Measurements from ENCODE around the gene GAREM1. TPM values are rescaled to one million over a fixed set of nuclear protein-coding genes. Genes with fewer than 3 reads are reported as not detected.

Gene GAREM1
- total and polyA plus RNA-seq, 9 of the 15 experiments (the other 6 are each of a cell fraction or from before 2014, with no cell fraction given) = 0.03 to 0.33 (median 0.07) TPM; not detected in 1

DNA sequence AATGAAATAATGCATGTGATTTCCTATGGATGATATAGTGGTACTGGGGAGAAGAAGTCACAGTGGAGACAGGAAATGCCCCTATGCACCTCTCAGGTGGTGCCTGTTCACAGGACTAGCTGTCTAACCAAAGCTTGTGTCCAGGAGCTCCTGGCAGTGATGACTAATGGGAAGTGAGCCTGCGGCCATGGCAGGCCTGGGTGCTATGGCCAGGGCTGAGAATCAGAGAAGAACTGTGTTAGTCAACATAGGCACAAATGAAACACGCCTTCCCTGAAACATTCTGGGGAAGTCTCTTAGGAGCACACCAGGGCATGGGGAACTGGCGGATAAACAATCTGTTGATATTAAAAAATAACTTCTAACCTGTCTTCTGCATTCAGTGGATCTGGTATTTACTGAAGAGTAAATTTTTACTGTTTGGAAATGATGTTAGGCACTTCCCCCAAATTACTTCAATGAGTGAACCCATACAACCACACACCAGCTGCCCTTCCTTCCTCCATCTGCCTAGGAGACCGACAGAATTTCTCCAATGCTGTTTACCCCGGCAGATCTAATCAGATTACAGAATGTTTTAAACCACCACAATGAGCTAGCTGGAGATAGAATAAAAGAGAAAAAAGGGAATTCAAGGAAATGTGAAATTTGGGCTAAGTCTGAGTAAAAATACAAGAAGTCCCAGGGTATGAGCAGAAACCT lies 213.4 kb downstream of the GAREM1 start:
- ATAC-seq = no peak
- no peak overlapping the region for H3K27ac ChIP-seq (ENCODE audit: extremely low read depth, low read depth, low read length)
- H3K4me3 ChIP-seq = no peak overlapping the region
- POLR2A ChIA-PET = no interaction called here
- H3K27me3 ChIP-seq (ENCODE audit: control insufficient read depth in 2 of 2, insufficient read depth in 2 of 2, low read length in 2 of 2) = no peaks in the 10 kb centered on the region
- H3K79me2 ChIP-seq (ENCODE audit: control insufficient read depth, insufficient read depth, low read length) = no peaks in the 10 kb centered on the region
- H3K4me2 ChIP-seq (ENCODE audit: insufficient read depth, low read length) = no peak overlapping the region
- WGBS (ENCODE audit: insufficient coverage, low coverage, missing lambda C conversion rate) = 0% methylated on average over 5 of the region's 5 CpGs
- no peak overlapping the region for H2AFZ ChIP-seq (ENCODE audit: low read depth, low read length)
- no peaks in the 10 kb centered on the region for H3K4me1 ChIP-seq (replicated peaks in 1 of 2; ENCODE audit: control insufficient read depth in 2 of 2, insufficient read depth in 2 of 2, low read length in 2 of 2)
- CTCF ChIA-PET (ENCODE audit: low intra/inter-chr PET ratio) = no interaction called here
- H3K9me3 ChIP-seq (replicated peaks; ENCODE audit: control insufficient read depth, insufficient read depth, low read depth, low read length) = no peaks in the 10 kb centered on the region
- DNase-seq (ENCODE audit: extremely low read depth in 1 of 4, low spot score in 3 of 4) = no peak
- no peaks in the 10 kb centered on the region for H3K9me1 ChIP-seq (ENCODE audit: control insufficient read depth, insufficient read depth, low read length)
- intact Hi-C loops (cut with micrococcal nuclease) = no loop called here
- no peaks in the 10 kb centered on the region for H3K36me3 ChIP-seq (ENCODE audit: control insufficient read depth, insufficient read depth, low read length)
- no TSS peak for BruUV-seq (replicated peaks)
- in situ Hi-C loops (cut with MboI) = no loop called here
- no peak overlapping the region for H3K9ac ChIP-seq (ENCODE audit: insufficient read depth in 1 of 2, low read depth in 2 of 2, low read length in 2 of 2)
- H4K20me1 ChIP-seq (replicated peaks; ENCODE audit: control insufficient read depth, insufficient read depth, low read length) = no peaks in the 10 kb centered on the region; the same call in 1 of the 2 replicates
- FAIRE-seq = no peak
- no peak for TF ChIP-seq SIRT6 (IDR thresholded peaks at IDR 0.05; ENCODE audit: low read depth, low read length)
- TF ChIP-seq, protein P1, sequence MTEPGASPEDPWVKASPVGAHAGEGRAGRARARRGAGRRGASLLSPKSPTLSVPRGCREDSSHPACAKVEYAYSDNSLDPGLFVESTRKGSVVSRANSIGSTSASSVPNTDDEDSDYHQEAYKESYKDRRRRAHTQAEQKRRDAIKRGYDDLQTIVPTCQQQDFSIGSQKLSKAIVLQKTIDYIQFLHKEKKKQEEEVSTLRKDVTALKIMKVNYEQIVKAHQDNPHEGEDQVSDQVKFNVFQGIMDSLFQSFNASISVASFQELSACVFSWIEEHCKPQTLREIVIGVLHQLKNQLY (CRISPR knock-in tag; conservative IDR thresholded peaks at IDR 0.05) = no peak
- TF ChIP-seq, protein P2, sequence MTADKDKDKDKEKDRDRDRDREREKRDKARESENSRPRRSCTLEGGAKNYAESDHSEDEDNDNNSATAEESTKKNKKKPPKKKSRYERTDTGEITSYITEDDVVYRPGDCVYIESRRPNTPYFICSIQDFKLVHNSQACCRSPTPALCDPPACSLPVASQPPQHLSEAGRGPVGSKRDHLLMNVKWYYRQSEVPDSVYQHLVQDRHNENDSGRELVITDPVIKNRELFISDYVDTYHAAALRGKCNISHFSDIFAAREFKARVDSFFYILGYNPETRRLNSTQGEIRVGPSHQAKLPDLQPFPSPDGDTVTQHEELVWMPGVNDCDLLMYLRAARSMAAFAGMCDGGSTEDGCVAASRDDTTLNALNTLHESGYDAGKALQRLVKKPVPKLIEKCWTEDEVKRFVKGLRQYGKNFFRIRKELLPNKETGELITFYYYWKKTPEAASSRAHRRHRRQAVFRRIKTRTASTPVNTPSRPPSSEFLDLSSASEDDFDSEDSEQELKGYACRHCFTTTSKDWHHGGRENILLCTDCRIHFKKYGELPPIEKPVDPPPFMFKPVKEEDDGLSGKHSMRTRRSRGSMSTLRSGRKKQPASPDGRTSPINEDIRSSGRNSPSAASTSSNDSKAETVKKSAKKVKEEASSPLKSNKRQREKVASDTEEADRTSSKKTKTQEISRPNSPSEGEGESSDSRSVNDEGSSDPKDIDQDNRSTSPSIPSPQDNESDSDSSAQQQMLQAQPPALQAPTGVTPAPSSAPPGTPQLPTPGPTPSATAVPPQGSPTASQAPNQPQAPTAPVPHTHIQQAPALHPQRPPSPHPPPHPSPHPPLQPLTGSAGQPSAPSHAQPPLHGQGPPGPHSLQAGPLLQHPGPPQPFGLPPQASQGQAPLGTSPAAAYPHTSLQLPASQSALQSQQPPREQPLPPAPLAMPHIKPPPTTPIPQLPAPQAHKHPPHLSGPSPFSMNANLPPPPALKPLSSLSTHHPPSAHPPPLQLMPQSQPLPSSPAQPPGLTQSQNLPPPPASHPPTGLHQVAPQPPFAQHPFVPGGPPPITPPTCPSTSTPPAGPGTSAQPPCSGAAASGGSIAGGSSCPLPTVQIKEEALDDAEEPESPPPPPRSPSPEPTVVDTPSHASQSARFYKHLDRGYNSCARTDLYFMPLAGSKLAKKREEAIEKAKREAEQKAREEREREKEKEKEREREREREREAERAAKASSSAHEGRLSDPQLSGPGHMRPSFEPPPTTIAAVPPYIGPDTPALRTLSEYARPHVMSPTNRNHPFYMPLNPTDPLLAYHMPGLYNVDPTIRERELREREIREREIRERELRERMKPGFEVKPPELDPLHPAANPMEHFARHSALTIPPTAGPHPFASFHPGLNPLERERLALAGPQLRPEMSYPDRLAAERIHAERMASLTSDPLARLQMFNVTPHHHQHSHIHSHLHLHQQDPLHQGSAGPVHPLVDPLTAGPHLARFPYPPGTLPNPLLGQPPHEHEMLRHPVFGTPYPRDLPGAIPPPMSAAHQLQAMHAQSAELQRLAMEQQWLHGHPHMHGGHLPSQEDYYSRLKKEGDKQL (CRISPR knock-in tag; IDR thresholded peaks at IDR 0.05; ENCODE audit: borderline replicate concordance) = no peak
- TF ChIP-seq, protein P3, sequence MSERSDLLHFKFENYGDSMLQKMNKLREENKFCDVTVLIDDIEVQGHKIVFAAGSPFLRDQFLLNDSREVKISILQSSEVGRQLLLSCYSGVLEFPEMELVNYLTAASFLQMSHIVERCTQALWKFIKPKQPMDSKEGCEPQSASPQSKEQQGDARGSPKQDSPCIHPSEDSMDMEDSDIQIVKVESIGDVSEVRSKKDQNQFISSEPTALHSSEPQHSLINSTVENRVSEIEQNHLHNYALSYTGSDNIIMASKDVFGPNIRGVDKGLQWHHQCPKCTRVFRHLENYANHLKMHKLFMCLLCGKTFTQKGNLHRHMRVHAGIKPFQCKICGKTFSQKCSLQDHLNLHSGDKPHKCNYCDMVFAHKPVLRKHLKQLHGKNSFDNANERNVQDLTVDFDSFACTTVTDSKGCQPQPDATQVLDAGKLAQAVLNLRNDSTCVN (CRISPR knock-in tag; IDR thresholded peaks at IDR 0.05) = no peak
- no peak for TF ChIP-seq ATF1 (CRISPR knock-in tag; IDR thresholded peaks at IDR 0.05)
- no peak for TF ChIP-seq ATF1 (tag; IDR thresholded peaks at IDR 0.05)
- TF ChIP-seq, protein P4, sequence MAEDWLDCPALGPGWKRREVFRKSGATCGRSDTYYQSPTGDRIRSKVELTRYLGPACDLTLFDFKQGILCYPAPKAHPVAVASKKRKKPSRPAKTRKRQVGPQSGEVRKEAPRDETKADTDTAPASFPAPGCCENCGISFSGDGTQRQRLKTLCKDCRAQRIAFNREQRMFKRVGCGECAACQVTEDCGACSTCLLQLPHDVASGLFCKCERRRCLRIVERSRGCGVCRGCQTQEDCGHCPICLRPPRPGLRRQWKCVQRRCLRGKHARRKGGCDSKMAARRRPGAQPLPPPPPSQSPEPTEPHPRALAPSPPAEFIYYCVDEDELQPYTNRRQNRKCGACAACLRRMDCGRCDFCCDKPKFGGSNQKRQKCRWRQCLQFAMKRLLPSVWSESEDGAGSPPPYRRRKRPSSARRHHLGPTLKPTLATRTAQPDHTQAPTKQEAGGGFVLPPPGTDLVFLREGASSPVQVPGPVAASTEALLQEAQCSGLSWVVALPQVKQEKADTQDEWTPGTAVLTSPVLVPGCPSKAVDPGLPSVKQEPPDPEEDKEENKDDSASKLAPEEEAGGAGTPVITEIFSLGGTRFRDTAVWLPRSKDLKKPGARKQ (CRISPR knock-in tag; IDR thresholded peaks at IDR 0.05) = no peak
- TF ChIP-seq GABPB1 (CRISPR knock-in tag; IDR thresholded peaks at IDR 0.05) = no peak
- no peak for TF ChIP-seq U2AF1 (optimal IDR thresholded peaks at IDR 0.05; ENCODE audit: low read depth, low read length)
- TF ChIP-seq, protein P5, sequence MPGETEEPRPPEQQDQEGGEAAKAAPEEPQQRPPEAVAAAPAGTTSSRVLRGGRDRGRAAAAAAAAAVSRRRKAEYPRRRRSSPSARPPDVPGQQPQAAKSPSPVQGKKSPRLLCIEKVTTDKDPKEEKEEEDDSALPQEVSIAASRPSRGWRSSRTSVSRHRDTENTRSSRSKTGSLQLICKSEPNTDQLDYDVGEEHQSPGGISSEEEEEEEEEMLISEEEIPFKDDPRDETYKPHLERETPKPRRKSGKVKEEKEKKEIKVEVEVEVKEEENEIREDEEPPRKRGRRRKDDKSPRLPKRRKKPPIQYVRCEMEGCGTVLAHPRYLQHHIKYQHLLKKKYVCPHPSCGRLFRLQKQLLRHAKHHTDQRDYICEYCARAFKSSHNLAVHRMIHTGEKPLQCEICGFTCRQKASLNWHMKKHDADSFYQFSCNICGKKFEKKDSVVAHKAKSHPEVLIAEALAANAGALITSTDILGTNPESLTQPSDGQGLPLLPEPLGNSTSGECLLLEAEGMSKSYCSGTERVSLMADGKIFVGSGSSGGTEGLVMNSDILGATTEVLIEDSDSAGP (CRISPR knock-in tag; IDR thresholded peaks at IDR 0.05) = no peak
- TF ChIP-seq NCOR1 (IDR thresholded peaks at IDR 0.05) = no peak
